HepG2 (cell line): ENCODE measurements around the gene AGPAT2. TPM values are rescaled to one million over a fixed set of nuclear protein-coding genes. Genes with fewer than 3 reads are reported as not detected.

Experiments used
- CAMTA2 ChIP-seq: sonication (generic); formaldehyde crosslinking; IDR thresholded peaks from 2 replicates; pipeline ENCODE4 v1.4.0; 2020; ENCODE audit warnings: mild to moderate bottlenecking, missing genetic modification reagents, borderline replicate concordance
- ESRRA ChIP-seq: sonication (generic); formaldehyde crosslinking; IDR thresholded peaks from 2 replicates; pipeline ENCODE4 v1.5.1; 2020; ENCODE audit warnings: mild to moderate bottlenecking, low read depth, missing genetic modification reagents
- HIC2 ChIP-seq: sonication (generic); formaldehyde crosslinking; IDR thresholded peaks from 2 replicates; pipeline ENCODE4 v1.9.0; 2022; ENCODE audit warnings: low read depth, missing genetic modification reagents
- HOXD1 ChIP-seq: sonication (generic); formaldehyde crosslinking; IDR thresholded peaks from 2 replicates; pipeline ENCODE4 v1.5.0; 2020; ENCODE audit warnings: missing genetic modification reagents
- KDM4B ChIP-seq: sonication (generic); formaldehyde crosslinking; IDR thresholded peaks from 2 replicates; pipeline ENCODE4 v1.4.0; 2020; ENCODE audit warnings: missing genetic modification reagents
- KLF13 ChIP-seq: sonication (generic); formaldehyde crosslinking; IDR thresholded peaks from 2 replicates; pipeline ENCODE4 v1.4.0; 2020; ENCODE audit warnings: mild to moderate bottlenecking, missing genetic modification reagents
- MIER2 ChIP-seq: IDR thresholded peaks from 2 replicates; pipeline ENCODE4 v1.6.1; 2016; ENCODE audit warnings: missing biosample characterization, missing genetic modification reagents
- NCOA5 ChIP-seq: sonication (generic); formaldehyde crosslinking; IDR thresholded peaks from 2 replicates; pipeline ENCODE4 v1.4.0; 2020; ENCODE audit warnings: missing genetic modification reagents
- NFKB2 ChIP-seq: sonication (generic); formaldehyde crosslinking; IDR thresholded peaks from 2 replicates; pipeline ENCODE4 v1.4.0; 2020; ENCODE audit warnings: missing genetic modification reagents, borderline replicate concordance
- PAX8 ChIP-seq: sonication (generic); formaldehyde crosslinking; IDR thresholded peaks from 2 replicates; pipeline ENCODE4 v1.8.0; 2022; ENCODE audit warnings: mild to moderate bottlenecking, missing genetic modification reagents, borderline replicate concordance
- RELA ChIP-seq: sonication (generic); formaldehyde crosslinking; IDR thresholded peaks from 2 replicates; pipeline ENCODE4 v1.4.0; 2020; ENCODE audit warnings: missing genetic modification reagents
- RNF219 ChIP-seq: sonication (generic); formaldehyde crosslinking; IDR thresholded peaks from 2 replicates; pipeline ENCODE4 v1.5.0; 2020; ENCODE audit warnings: mild to moderate bottlenecking, missing genetic modification reagents
- TERF1 ChIP-seq: sonication (generic); formaldehyde crosslinking; IDR thresholded peaks from 2 replicates; pipeline ENCODE4 v1.8.0; 2022; ENCODE audit warnings: mild to moderate bottlenecking, missing genetic modification reagents, moderate library complexity
- TFDP2 ChIP-seq: sonication (generic); formaldehyde crosslinking; IDR thresholded peaks from 2 replicates; pipeline ENCODE4 v1.4.0; 2020; ENCODE audit warnings: missing genetic modification reagents
- THAP9 ChIP-seq: sonication (generic); formaldehyde crosslinking; IDR thresholded peaks from 2 replicates; pipeline ENCODE4; 2020; ENCODE audit warnings: missing genetic modification reagents, mild to moderate bottlenecking, borderline replicate concordance
- YEATS2 ChIP-seq: sonication (generic); formaldehyde crosslinking; IDR thresholded peaks from 2 replicates; pipeline ENCODE4 v1.4.0; 2020; ENCODE audit warnings: missing genetic modification reagents, borderline replicate concordance
- ZEB1 ChIP-seq: IDR thresholded peaks from 2 replicates; pipeline ENCODE4 v1.6.1; 2012; ENCODE audit warnings: mild to moderate bottlenecking, low read depth, inconsistent platforms; ENCODE audit not compliant: insufficient replicate concordance
- ZFP37 ChIP-seq: sonication (generic); formaldehyde crosslinking; IDR thresholded peaks from 2 replicates; pipeline ENCODE4 v1.4.0; 2020; ENCODE audit warnings: missing genetic modification reagents, borderline replicate concordance
- ZNF138 ChIP-seq: sonication (generic); formaldehyde crosslinking; IDR thresholded peaks from 2 replicates; pipeline ENCODE4 v1.5.0; 2020; ENCODE audit warnings: mild to moderate bottlenecking, low read depth, missing genetic modification reagents
- ZNF549 ChIP-seq: sonication (generic); formaldehyde crosslinking; IDR thresholded peaks from 2 replicates; pipeline ENCODE4 v1.5.0; 2020; ENCODE audit warnings: missing genetic modification reagents
- ZNF607 ChIP-seq: sonication (generic); formaldehyde crosslinking; IDR thresholded peaks from 2 replicates; pipeline ENCODE4 v1.5.1; 2020; ENCODE audit warnings: missing genetic modification reagents, mild to moderate bottlenecking, borderline replicate concordance
- ZNF816 ChIP-seq: sonication (generic); formaldehyde crosslinking; IDR thresholded peaks from 2 replicates; pipeline ENCODE4 v1.8.0; 2022; ENCODE audit warnings: missing genetic modification reagents, mild to moderate bottlenecking, borderline replicate concordance
- polyA plus RNA-seq, 8 experiments: library from polyadenylated mRNA; depleted of rRNA in 3 of 8; stranded (reverse) in 7 of 8; unstranded in 1 of 8; fragments of >200 nt; fragmentation: Illumina TruSeq in 4 of 8; extraction: Trizol in 4 of 8; gene quantifications; 2 replicates each; pipeline versions ENCODE4 v1.2.1 to v1.2.3, GENCODE V29; 2011 to 2016; ENCODE audit warnings: low read depth in 4 of 8, missing spikeins in 1 of 8, mixed read lengths in 1 of 8; ENCODE audit not compliant: insufficient read depth in 1 of 8
- total RNA-seq, 5 experiments: library from RNA; depleted of rRNA; stranded (reverse); fragments of >200 nt; fragmentation: Illumina TruSeq; extraction: Trizol; gene quantifications; 2 replicates each; pipeline ENCODE4 v1.2.3, GENCODE V29; 2016; ENCODE audit warnings: low read depth in 1 of 5

The AGPAT2 gene
- total and polyA plus RNA-seq, 2 of the 13 experiments (the other 11 are each of a cell fraction or from before 2014, with no cell fraction given) = 3.9 to 25.8 TPM

- TF ChIP-seq NCOA5 (no peak), NFKB2 (no peak), ZEB1 (no peak), PAX8 (no peak), KDM4B (no peak), RNF219 (CRISPR knock-in tag) (no peak), MIER2 (CRISPR knock-in tag) (no peak), ZNF607 (CRISPR knock-in tag) (no peak), KLF13 (CRISPR knock-in tag) (no peak), RELA (CRISPR knock-in tag) (no peak), THAP9 (CRISPR knock-in tag) (no peak), HOXD1 (no peak), HIC2 (CRISPR knock-in tag) (no peak), ZFP37 (CRISPR knock-in tag) (no peak), TFDP2 (CRISPR knock-in tag) (no peak), CAMTA2 (CRISPR knock-in tag) (no peak), ZNF138 (no peak), YEATS2 (CRISPR knock-in tag) (no peak), ZNF549 (CRISPR knock-in tag) (no peak), TERF1 (CRISPR knock-in tag) (no peak), ZNF816 (CRISPR knock-in tag) (no peak), ESRRA (CRISPR knock-in tag) (peak; percentile 91)
Measured at GRCh38 chr9:136674786-136675349, 12.4 kb downstream of the AGPAT2 start (continued).
